Measurements from ENCODE around the gene THAP8. TPM values are rescaled to one million over a fixed set of nuclear protein-coding genes. Genes with fewer than 3 reads are reported as not detected.

THAP8 gene
- polyA plus RNA-seq, 2 of the 4 experiments (the other 2 are of a cell fraction): 3.1 to 7.5 TPM

DNA sequence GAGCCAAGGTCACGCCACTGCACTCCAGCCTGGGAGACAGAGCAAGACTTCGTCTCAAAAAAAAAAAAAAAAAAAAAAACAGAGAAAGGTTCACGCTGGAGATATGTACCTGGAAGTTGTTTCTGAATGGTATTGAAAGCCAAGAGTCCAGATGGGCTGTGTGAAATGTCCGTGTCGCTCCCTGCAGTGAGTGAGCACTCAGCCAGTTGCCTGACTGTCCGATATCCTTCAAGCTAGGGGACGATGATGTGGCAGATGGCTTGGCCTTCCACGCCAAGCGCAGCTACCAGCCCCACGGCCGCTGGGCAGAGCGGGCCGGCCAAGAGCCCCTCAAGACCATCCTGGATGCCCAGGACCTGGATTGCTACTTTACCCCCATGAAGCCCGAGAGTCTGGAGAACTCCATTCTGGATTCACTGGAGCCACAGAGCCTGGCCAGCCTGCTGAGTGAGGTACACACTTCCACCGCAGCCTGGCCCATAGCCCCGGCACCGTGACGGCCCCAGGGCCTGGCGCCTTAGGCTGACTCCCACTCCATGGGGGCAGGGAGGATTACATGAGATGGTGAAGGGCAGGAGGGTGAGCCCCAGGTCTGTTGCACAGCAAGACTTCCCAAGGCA is 45.2 kb upstream of the THAP8 start:
- Histone ChIP-seq H3K9me3 (no peaks in the 10 kb centered on the region), H3K27ac (no peak overlapping the region), H3K4me1 (peaks cover 5% of the 10 kb centered on the region; the same call in 2 of the 3 replicates), H3K4me3 (no peak overlapping the region), H3K4me2 (no peak overlapping the region)
- ChIA-PET POLR2A (interaction anchor here (0.7 to 1.8 kb wide), 6 partner anchors 9 to 1994 kb away, joined by 3 to 6 read pairs (median 4); partner anchors contain the start of genes POLR2I and TBCB), CTCF (interaction anchor here (0.7 to 15.7 kb wide), 6 partner anchors 10 to 70 kb away, joined by 3 to 157 read pairs (median 6); partner anchors contain the start of genes OVOL3, POLR2I, TBCB and THAP8)
- no peak for TF ChIP-seq MAFK (IDR thresholded peaks at IDR 0.05; ENCODE audit: partially characterized antibody)
- TF ChIP-seq ZC3H11A (IDR thresholded peaks at IDR 0.05): no peak
- TF ChIP-seq EHMT2 (IDR thresholded peaks at IDR 0.05; ENCODE audit: low read depth): no peak
- TF ChIP-seq FOXS1 (CRISPR knock-in tag; IDR thresholded peaks at IDR 0.05): no peak
- TF ChIP-seq, protein P1, sequence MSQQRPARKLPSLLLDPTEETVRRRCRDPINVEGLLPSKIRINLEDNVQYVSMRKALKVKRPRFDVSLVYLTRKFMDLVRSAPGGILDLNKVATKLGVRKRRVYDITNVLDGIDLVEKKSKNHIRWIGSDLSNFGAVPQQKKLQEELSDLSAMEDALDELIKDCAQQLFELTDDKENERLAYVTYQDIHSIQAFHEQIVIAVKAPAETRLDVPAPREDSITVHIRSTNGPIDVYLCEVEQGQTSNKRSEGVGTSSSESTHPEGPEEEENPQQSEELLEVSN (IDR thresholded peaks at IDR 0.05; ENCODE audit: borderline replicate concordance, low read depth): no peak
- TF ChIP-seq NFE2L2 (conservative IDR thresholded peaks at IDR 0.05; ENCODE audit: low read length): no peak
- no peak for TF ChIP-seq POLR2A (IDR thresholded peaks at IDR 0.05; ENCODE audit: low read length)
- no peak for TF ChIP-seq HDAC2 (IDR thresholded peaks at IDR 0.05)
- no peak for TF ChIP-seq RAD21 (conservative IDR thresholded peaks at IDR 0.05 in 1 of 2, IDR thresholded peaks at IDR 0.05 in 1 of 2)
- no peak for TF ChIP-seq JUN (IDR thresholded peaks at IDR 0.05)
- no peak for TF ChIP-seq ZNF302 (CRISPR knock-in tag; IDR thresholded peaks at IDR 0.05)
- TF ChIP-seq EP300 (IDR thresholded peaks at IDR 0.05): no peak
- TF ChIP-seq MAX (IDR thresholded peaks at IDR 0.05): no peak
- TF ChIP-seq, protein P2, sequence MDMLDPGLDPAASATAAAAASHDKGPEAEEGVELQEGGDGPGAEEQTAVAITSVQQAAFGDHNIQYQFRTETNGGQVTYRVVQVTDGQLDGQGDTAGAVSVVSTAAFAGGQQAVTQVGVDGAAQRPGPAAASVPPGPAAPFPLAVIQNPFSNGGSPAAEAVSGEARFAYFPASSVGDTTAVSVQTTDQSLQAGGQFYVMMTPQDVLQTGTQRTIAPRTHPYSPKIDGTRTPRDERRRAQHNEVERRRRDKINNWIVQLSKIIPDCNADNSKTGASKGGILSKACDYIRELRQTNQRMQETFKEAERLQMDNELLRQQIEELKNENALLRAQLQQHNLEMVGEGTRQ (IDR thresholded peaks at IDR 0.05): no peak
- TF ChIP-seq EHF (CRISPR knock-in tag; IDR thresholded peaks at IDR 0.05): no peak
- DNase-seq (ENCODE audit: low read depth in 1 of 2, low spot score in 1 of 2) (no peak), ATAC-seq (no peak), FAIRE-seq (no peak)
- WGBS (ENCODE audit: missing lambda C conversion rate): 86% methylated on average over 19 of the region's 19 CpGs

- ChIA-PET CTCF (interaction anchor here (0.9 to 15.7 kb wide), 3 partner anchors 28 to 66 kb away, joined by 3 to 157 read pairs (median 3); partner anchors contain the start of genes THAP8 and WDR62), POLR2A (interaction anchor here (2.3 kb wide), 1 partner anchor 18 kb away, joined by 8 read pairs; the partner anchor contains the start of gene POLR2I)
- peak; percentile 49 for FAIRE-seq
- Histone ChIP-seq H3K4me1 (no peaks in the 10 kb centered on the region), H3K9me3 (no peaks in the 10 kb centered on the region), H3K4me2 (no peak overlapping the region), H3K4me3 (no peak overlapping the region), H3K27ac (no peak overlapping the region)
- TF ChIP-seq MAZ (IDR thresholded peaks at IDR 0.05; ENCODE audit: borderline replicate concordance, low read depth, low read length): no peak
- TF ChIP-seq HOXA7 (CRISPR knock-in tag; IDR thresholded peaks at IDR 0.05): no peak
- TF ChIP-seq JUN (IDR thresholded peaks at IDR 0.05): no peak
- TF ChIP-seq EHMT2 (IDR thresholded peaks at IDR 0.05; ENCODE audit: low read depth): no peak
- no peak for TF ChIP-seq SMC3 (IDR thresholded peaks at IDR 0.05)
- TF ChIP-seq CBX2 (IDR thresholded peaks at IDR 0.05; ENCODE audit: borderline replicate concordance, low read depth): no peak
- no peak for TF ChIP-seq RCOR1 (IDR thresholded peaks at IDR 0.05; ENCODE audit: low read depth, low read length)
- TF ChIP-seq, protein P3, sequence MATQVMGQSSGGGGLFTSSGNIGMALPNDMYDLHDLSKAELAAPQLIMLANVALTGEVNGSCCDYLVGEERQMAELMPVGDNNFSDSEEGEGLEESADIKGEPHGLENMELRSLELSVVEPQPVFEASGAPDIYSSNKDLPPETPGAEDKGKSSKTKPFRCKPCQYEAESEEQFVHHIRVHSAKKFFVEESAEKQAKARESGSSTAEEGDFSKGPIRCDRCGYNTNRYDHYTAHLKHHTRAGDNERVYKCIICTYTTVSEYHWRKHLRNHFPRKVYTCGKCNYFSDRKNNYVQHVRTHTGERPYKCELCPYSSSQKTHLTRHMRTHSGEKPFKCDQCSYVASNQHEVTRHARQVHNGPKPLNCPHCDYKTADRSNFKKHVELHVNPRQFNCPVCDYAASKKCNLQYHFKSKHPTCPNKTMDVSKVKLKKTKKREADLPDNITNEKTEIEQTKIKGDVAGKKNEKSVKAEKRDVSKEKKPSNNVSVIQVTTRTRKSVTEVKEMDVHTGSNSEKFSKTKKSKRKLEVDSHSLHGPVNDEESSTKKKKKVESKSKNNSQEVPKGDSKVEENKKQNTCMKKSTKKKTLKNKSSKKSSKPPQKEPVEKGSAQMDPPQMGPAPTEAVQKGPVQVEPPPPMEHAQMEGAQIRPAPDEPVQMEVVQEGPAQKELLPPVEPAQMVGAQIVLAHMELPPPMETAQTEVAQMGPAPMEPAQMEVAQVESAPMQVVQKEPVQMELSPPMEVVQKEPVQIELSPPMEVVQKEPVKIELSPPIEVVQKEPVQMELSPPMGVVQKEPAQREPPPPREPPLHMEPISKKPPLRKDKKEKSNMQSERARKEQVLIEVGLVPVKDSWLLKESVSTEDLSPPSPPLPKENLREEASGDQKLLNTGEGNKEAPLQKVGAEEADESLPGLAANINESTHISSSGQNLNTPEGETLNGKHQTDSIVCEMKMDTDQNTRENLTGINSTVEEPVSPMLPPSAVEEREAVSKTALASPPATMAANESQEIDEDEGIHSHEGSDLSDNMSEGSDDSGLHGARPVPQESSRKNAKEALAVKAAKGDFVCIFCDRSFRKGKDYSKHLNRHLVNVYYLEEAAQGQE (IDR thresholded peaks at IDR 0.05): no peak
- TF ChIP-seq, protein P1 (IDR thresholded peaks at IDR 0.05; ENCODE audit: borderline replicate concordance, low read depth): no peak
- no peak for TF ChIP-seq SREBF2 (IDR thresholded peaks at IDR 0.05)
- TF ChIP-seq ESRRA (IDR thresholded peaks at IDR 0.05; ENCODE audit: borderline replicate concordance, low read length): no peak
- no peak for TF ChIP-seq FOXS1 (CRISPR knock-in tag; IDR thresholded peaks at IDR 0.05)
- no peak for TF ChIP-seq MAX (IDR thresholded peaks at IDR 0.05)
- DNase-seq (ENCODE audit: low read depth in 1 of 2, low spot score in 1 of 2): no peak
- ATAC-seq: no peak
- WGBS (ENCODE audit: missing lambda C conversion rate): 90% methylated on average over 6 of the region's 6 CpGs
These were observed 43.0 kb upstream of the THAP8 start for GRCh38 chr19:36097036-36097435.

Measured in A549 (cell line).